ENCODE data around the gene CYP4F2. TPM values are rescaled to one million over a fixed set of nuclear protein-coding genes. Genes with fewer than 3 reads are reported as not detected.
"Not testable (repeated sequence)": the region's sequence is repeated elsewhere in the genome, so short reads cannot be mapped to it uniquely, and the experiment has no call there.

Gene CYP4F2
- total and polyA plus RNA-seq, 3 experiments from 2014 or later, result not detected

- Histone ChIP-seq H3K27me3 (ENCODE audit: insufficient read depth, low read length, poor library complexity, severe bottlenecking) (no peaks in the 10 kb centered on the region), H3K27ac (ENCODE audit: low read depth, low read length) (no peak overlapping the region), H3K9me3 (ENCODE audit: low read length) (no peaks in the 10 kb centered on the region), H3K4me1 (ENCODE audit: insufficient read depth, low read length) (peaks cover 39% of the 10 kb centered on the region), H3K36me3 (ENCODE audit: insufficient read depth, low read length) (no peaks in the 10 kb centered on the region), H3K4me3 (ENCODE audit: low read length) (no peak overlapping the region)
- Mint-ChIP-seq H3K4me3 (peak overlapping the region in 6 of 7 donors; percentile 31 to 68 (median 58)), H3K27me3 (no peaks in the 10 kb centered on the region), H3K27ac (peak overlapping the region; percentile 7 to 89 (median 74)), H3K4me1 (peaks cover 35 to 60% (median 52%) of the 10 kb centered on the region in 3 donors), H3K9me3 (no peaks in the 10 kb centered on the region), H3K36me3 (no peaks in the 10 kb centered on the region)
- ChIA-PET CTCF (interaction anchor here (0.6 to 1.4 kb wide), 2 partner anchors 214 to 339 kb away, joined by 3 to 4 read pairs; no protein-coding TSS in a partner anchor), POLR2A (interaction anchor here (0.9 kb wide), 1 partner anchor 227 kb away, joined by 3 read pairs; no protein-coding TSS in a partner anchor)
- DNase-seq, result no peak
These were observed 54.5 kb downstream of the CYP4F2 start for GRCh38 chr19:15843203-15843893.

GRCh38 chr19:15841875-15842569, 55.9 kb downstream of the CYP4F2 start:
- no peaks in the 10 kb centered on the region for H3K36me3 ChIP-seq (ENCODE audit: insufficient read depth, low read length)
- Mint-ChIP-seq H3K9me3 (no peaks in the 10 kb centered on the region), H3K36me3 (peaks cover 0 to under 1% (median 0%) of the 10 kb centered on the region in 3 donors), H3K27me3 (no peaks in the 10 kb centered on the region), H3K4me3 (no peak overlapping the region), H3K4me1 (peaks cover 44 to 69% (median 66%) of the 10 kb centered on the region in 3 donors), H3K27ac (peak overlapping the region in 4 of 8 donors; percentile 9 to 61 (median 28))
- H3K27ac ChIP-seq (ENCODE audit: low read depth, low read length), result no peak overlapping the region
- POLR2A ChIA-PET, result no interaction called here
- no peaks in the 10 kb centered on the region for H3K27me3 ChIP-seq (ENCODE audit: insufficient read depth, low read length, poor library complexity, severe bottlenecking)
- H3K9me3 ChIP-seq (ENCODE audit: low read length), result no peaks in the 10 kb centered on the region
- peaks cover 39% of the 10 kb centered on the region for H3K4me1 ChIP-seq (ENCODE audit: insufficient read depth, low read length)
- no peak for DNase-seq
- CTCF ChIA-PET, result no interaction called here
- no peak overlapping the region for H3K4me3 ChIP-seq (ENCODE audit: low read length)

GRCh38 chr19:15840833-15841232, 57.0 kb downstream of the CYP4F2 start:
- no peak overlapping the region for H3K27ac Mint-ChIP-seq
- CTCF ChIA-PET, result no interaction called here
- DNase-seq, result no peak
- H3K9me3 Mint-ChIP-seq, result no peaks in the 10 kb centered on the region
- Histone ChIP-seq H3K4me1 (ENCODE audit: insufficient read depth, low read length) (peaks cover 36% of the 10 kb centered on the region), H3K9me3 (ENCODE audit: low read length) (no peaks in the 10 kb centered on the region), H3K4me3 (ENCODE audit: low read length) (no peak overlapping the region), H3K27me3 (ENCODE audit: insufficient read depth, low read length, poor library complexity, severe bottlenecking) (no peaks in the 10 kb centered on the region), H3K27ac (ENCODE audit: low read depth, low read length) (no peak overlapping the region), H3K36me3 (ENCODE audit: insufficient read depth, low read length) (no peaks in the 10 kb centered on the region)
- peaks cover 43 to 67% (median 60%) of the 10 kb centered on the region in 3 donors for H3K4me1 Mint-ChIP-seq
- no peaks in the 10 kb centered on the region for H3K27me3 Mint-ChIP-seq
- POLR2A ChIA-PET, result no interaction called here
- peaks cover 0 to 6% (median 0%) of the 10 kb centered on the region in 3 donors for H3K36me3 Mint-ChIP-seq
- no peak overlapping the region for H3K4me3 Mint-ChIP-seq

GRCh38 chr19:15839888-15840287, 58.0 kb downstream of the CYP4F2 start:
- POLR2A ChIA-PET; CTCF ChIA-PET; H3K27me3 ChIP-seq (ENCODE audit: insufficient read depth, low read length, poor library complexity, severe bottlenecking); H3K36me3 ChIP-seq (ENCODE audit: insufficient read depth, low read length); DNase-seq; H3K4me3 ChIP-seq (ENCODE audit: low read length); H3K27ac Mint-ChIP-seq; H3K27me3 Mint-ChIP-seq; H3K27ac ChIP-seq (ENCODE audit: low read depth, low read length); H3K36me3 Mint-ChIP-seq; H3K9me3 ChIP-seq (ENCODE audit: low read length); H3K9me3 Mint-ChIP-seq: not testable (repeated sequence)
- Mint-ChIP-seq H3K4me3 (peak overlapping the region in 1 of 7 donors; percentile 56), H3K4me1 (peaks cover 42 to 67% (median 52%) of the 10 kb centered on the region in 3 donors)
- peaks cover 34% of the 10 kb centered on the region for H3K4me1 ChIP-seq (ENCODE audit: insufficient read depth, low read length)

GRCh38 chr19:15838351-15838750, 59.5 kb downstream of the CYP4F2 start:
- no peaks in the 10 kb centered on the region for H3K9me3 Mint-ChIP-seq
- POLR2A ChIA-PET, result interaction anchor here (1.8 kb wide), 1 partner anchor 33 kb away, joined by 5 read pairs; no protein-coding TSS in a partner anchor
- H3K27ac ChIP-seq (ENCODE audit: low read depth, low read length), result peak overlapping the region; percentile 96
- H3K27me3 Mint-ChIP-seq, result no peaks in the 10 kb centered on the region
- peaks cover 20% of the 10 kb centered on the region for H3K4me1 ChIP-seq (ENCODE audit: insufficient read depth, low read length)
- no peaks in the 10 kb centered on the region for H3K27me3 ChIP-seq (ENCODE audit: insufficient read depth, low read length, poor library complexity, severe bottlenecking)
- peaks cover 0 to 6% (median 0%) of the 10 kb centered on the region in 3 donors for H3K36me3 Mint-ChIP-seq
- H3K9me3 ChIP-seq (ENCODE audit: low read length), result no peaks in the 10 kb centered on the region
- CTCF ChIA-PET, result no interaction called here
- peak overlapping the region in 2 of 7 donors; percentile 9 to 33 for H3K4me3 Mint-ChIP-seq
- peak overlapping the region in 2 of 8 donors; percentile 42 to 61 for H3K27ac Mint-ChIP-seq
- H3K4me1 Mint-ChIP-seq, result peaks cover 34 to 54% (median 39%) of the 10 kb centered on the region in 3 donors
- DNase-seq, result no peak
- H3K36me3 ChIP-seq (ENCODE audit: insufficient read depth, low read length), result no peaks in the 10 kb centered on the region
- no peak overlapping the region for H3K4me3 ChIP-seq (ENCODE audit: low read length)

GRCh38 chr19:15837221-15837731, 60.6 kb downstream of the CYP4F2 start:
- H3K27ac ChIP-seq (ENCODE audit: low read depth, low read length), result peak overlapping the region; percentile 96
- peaks cover 28 to 45% (median 31%) of the 10 kb centered on the region in 3 donors for H3K4me1 Mint-ChIP-seq
- POLR2A ChIA-PET, result interaction anchor here (0.6 to 1.8 kb wide), 9 partner anchors 28 to 491 kb away, joined by 3 to 9 read pairs (median 4); partner anchors contain the start of genes AP1M1, CYP4F12, FAM32A and KLF2
- peaks cover 0 to 6% (median 0%) of the 10 kb centered on the region in 3 donors for H3K36me3 Mint-ChIP-seq
- H3K9me3 ChIP-seq (ENCODE audit: low read length), result no peaks in the 10 kb centered on the region
- peak overlapping the region; percentile 80 to 99 (median 94) for H3K27ac Mint-ChIP-seq
- peak overlapping the region; percentile 91 to 95 (median 93) for H3K4me3 Mint-ChIP-seq
- no peaks in the 10 kb centered on the region for H3K27me3 ChIP-seq (ENCODE audit: insufficient read depth, low read length, poor library complexity, severe bottlenecking)
- H3K4me3 ChIP-seq (ENCODE audit: low read length), result peak overlapping the region; percentile 95
- H3K36me3 ChIP-seq (ENCODE audit: insufficient read depth, low read length), result no peaks in the 10 kb centered on the region
- no peaks in the 10 kb centered on the region for H3K27me3 Mint-ChIP-seq
- peaks cover 11% of the 10 kb centered on the region for H3K4me1 ChIP-seq (ENCODE audit: insufficient read depth, low read length)
- no peaks in the 10 kb centered on the region for H3K9me3 Mint-ChIP-seq
- CTCF ChIA-PET, result interaction anchor here (1.1 to 1.2 kb wide), 3 partner anchors 26 to 208 kb away, joined by 3 read pairs; no protein-coding TSS in a partner anchor
- no peak for DNase-seq

GRCh38 chr19:15836330-15837220, 61.3 kb downstream of the CYP4F2 start:
- Histone ChIP-seq H3K9me3 (ENCODE audit: low read length) (no peaks in the 10 kb centered on the region), H3K4me3 (ENCODE audit: low read length) (peak overlapping the region; percentile 95), H3K36me3 (ENCODE audit: insufficient read depth, low read length) (no peaks in the 10 kb centered on the region), H3K27me3 (ENCODE audit: insufficient read depth, low read length, poor library complexity, severe bottlenecking) (no peaks in the 10 kb centered on the region), H3K27ac (ENCODE audit: low read depth, low read length) (peak overlapping the region; percentile 96), H3K4me1 (ENCODE audit: insufficient read depth, low read length) (peaks cover 9% of the 10 kb centered on the region)
- DNase-seq, result peak; percentile 91 to 99 (median 95)
- Mint-ChIP-seq H3K9me3 (no peaks in the 10 kb centered on the region), H3K27me3 (no peaks in the 10 kb centered on the region), H3K4me3 (peak overlapping the region; percentile 91 to 95 (median 93)), H3K27ac (peak overlapping the region; percentile 80 to 99 (median 97)), H3K4me1 (peaks cover 24 to 39% (median 25%) of the 10 kb centered on the region in 3 donors), H3K36me3 (peaks cover 0 to 6% (median 0%) of the 10 kb centered on the region in 3 donors)
- POLR2A ChIA-PET, result interaction anchor here (0.6 to 1.8 kb wide), 10 partner anchors 27 to 492 kb away, joined by 3 to 9 read pairs (median 4); partner anchors contain the start of genes AP1M1, CYP4F12, FAM32A and KLF2
- CTCF ChIA-PET, result interaction anchor here (1.1 to 1.2 kb wide), 3 partner anchors 25 to 207 kb away, joined by 3 read pairs; no protein-coding TSS in a partner anchor

All from CD8-positive, alpha-beta memory T cell (primary cell).